ENCODE measurements around the gene GTF2I.

- TF ChIP-seq, protein P1, sequence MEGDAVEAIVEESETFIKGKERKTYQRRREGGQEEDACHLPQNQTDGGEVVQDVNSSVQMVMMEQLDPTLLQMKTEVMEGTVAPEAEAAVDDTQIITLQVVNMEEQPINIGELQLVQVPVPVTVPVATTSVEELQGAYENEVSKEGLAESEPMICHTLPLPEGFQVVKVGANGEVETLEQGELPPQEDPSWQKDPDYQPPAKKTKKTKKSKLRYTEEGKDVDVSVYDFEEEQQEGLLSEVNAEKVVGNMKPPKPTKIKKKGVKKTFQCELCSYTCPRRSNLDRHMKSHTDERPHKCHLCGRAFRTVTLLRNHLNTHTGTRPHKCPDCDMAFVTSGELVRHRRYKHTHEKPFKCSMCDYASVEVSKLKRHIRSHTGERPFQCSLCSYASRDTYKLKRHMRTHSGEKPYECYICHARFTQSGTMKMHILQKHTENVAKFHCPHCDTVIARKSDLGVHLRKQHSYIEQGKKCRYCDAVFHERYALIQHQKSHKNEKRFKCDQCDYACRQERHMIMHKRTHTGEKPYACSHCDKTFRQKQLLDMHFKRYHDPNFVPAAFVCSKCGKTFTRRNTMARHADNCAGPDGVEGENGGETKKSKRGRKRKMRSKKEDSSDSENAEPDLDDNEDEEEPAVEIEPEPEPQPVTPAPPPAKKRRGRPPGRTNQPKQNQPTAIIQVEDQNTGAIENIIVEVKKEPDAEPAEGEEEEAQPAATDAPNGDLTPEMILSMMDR (IDR thresholded peaks at IDR 0.05) = no peak
- TF ChIP-seq POLR2A (IDR thresholded peaks at IDR 0.05) = peak; percentile 74 to 94
Measured at GRCh38 chr7:74656837-74657691, 454 bp upstream of the GTF2I start.

Measured in adrenal gland (tissue), 5 donors.